KBM-7 (cell line): ENCODE measurements around the gene CLK4.

Experiments used
- DNase-seq: peaks from one replicate; pipeline ENCODE4 v3.0.0-alpha.2; 2015
- in situ Hi-C: fragments of 300-500 bp; cut with MboI; formaldehyde crosslinking; loops from 2 replicates; pipeline ENCODE4 v1.14.3; 2020; ENCODE audit warnings: low sequenced_read_pairs, low pct_unique_long_range_greater_than_20kb, mixed read lengths

CLK4 gene

DNA sequence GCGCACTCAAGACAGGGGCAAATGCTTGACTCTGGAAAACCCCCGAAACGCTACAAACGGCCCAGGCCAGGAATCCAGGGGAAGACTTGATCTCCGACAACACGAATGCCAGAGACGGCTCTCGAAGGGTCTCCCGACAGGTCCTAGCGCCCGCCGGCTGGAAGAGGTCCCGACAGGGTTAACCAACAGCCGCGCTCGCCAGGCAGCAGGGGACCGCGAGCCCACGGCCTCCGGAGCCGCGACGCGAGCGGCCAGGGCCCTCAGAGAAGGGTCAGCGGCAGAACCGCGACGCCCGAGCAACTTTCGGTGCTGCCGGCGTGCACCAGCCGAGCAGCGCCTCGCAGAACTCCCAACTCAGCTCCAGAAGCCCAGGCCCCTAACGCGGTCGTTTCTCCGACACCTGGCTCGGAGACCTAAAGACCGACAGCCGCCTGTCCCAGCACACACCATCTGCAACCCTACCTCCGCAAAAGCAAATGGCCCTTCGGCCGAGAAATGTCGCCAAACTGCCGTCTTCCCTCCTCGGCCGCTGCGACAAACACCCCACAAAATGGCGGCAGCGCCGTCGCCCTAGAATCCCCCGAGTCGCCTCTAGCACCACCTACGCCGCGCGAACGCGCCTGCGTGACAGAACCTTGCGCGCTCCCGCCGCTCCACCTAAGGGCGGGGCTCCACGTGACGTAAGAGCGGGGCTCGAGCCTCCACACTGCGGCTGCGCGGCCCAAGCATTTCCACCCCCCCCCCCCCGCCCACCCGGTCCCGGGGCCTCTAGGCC, at the start of gene CLK4:
TSS of gene CLK4 (minus strand) at position 567 of the 775 bp plus-strand sequence. CDS start 3,634 bp downstream, outside the sequence.
- in situ Hi-C loops: no loop called here
- peak; percentile 91 for DNase-seq

DNA sequence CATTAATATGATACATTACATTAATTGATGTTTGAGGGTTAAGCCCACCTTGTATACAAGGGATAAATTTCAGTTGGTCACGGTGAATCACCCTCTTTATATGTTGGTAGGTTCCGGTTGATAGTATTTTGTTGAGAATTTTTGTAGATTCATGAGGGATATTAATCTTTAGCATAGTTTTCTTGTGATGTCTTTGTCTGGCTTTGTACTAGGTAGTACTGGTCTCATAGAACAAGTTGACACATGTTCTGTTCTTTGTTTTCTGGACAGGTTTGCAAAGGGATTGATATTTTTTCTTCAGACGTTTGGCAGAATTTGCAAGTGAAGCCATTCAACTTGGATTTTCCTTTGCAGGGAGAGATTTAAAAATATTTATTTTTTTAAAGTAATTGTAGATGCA, 49.1 kb upstream of the CLK4 start:
- in situ Hi-C loops: no loop called here
- DNase-seq: no peak

DNA sequence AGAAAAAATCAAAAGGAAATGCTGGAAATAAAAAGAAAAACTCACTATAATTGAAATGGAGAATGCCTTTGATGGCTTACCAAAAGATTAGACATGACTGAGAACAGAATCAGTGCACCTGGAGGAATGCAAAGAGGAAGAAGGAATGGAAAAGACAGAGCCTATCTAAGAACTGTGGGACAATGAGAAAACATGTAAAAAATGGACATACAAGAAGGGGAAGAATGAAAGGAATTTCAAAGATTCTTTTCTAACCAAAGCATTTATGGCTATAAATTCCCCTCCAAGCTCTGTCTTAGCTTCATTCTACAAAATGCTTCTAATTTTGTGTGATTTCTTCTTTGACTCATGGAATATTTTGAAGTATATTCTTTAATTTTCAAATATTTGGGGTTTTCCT, 47.5 kb upstream of the CLK4 start:
- in situ Hi-C loops: no loop called here
- DNase-seq: no peak

DNA sequence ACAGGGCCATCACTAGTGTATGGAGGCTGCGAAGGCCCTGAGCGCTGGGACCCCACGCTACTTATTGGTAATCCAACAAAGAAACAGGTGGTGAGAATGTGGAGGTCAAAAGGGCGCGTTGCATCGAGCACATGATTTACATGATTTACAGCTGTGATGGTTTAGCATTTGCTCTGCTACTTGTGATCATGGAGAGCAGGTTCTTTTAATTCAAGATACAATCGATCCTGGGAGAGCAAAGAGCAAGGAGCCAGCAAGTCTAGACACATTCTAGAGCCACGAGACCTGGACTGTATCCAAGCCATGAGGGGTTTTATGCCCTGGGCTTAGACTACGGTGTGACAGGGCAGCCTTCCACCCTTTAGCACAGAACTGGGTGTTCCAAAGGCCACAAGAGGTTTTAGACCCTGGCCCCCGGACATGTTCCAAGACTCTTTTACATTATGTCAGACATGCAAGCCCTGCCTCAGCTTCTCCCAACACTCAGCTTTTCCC, 47.0 kb upstream of the CLK4 start:
- in situ Hi-C loops: no loop called here

DNA sequence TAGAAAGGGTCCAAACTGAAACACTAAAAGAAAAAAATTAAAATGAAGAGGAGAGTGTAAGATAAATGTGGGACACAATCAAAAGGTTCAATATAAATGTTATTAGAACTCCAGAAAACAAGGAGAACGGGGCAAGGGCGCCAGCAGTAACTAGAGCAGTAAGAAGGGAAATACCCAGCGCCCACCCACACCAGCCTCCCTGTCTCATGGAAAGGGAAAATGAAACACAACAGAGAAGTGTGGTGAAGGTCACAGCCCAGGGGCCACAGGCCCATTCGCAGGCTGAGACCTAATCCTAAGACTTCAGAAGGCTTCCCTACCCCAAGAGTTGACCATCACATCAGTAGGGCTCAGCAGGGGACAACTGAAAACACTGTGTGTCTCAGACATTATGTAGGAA, 45.8 kb upstream of the CLK4 start:
- no peak for DNase-seq
- in situ Hi-C loops: no loop called here

More for the DNA sequence above, 47.0 kb upstream of the CLK4 start:
- DNase-seq: no peak

DNA sequence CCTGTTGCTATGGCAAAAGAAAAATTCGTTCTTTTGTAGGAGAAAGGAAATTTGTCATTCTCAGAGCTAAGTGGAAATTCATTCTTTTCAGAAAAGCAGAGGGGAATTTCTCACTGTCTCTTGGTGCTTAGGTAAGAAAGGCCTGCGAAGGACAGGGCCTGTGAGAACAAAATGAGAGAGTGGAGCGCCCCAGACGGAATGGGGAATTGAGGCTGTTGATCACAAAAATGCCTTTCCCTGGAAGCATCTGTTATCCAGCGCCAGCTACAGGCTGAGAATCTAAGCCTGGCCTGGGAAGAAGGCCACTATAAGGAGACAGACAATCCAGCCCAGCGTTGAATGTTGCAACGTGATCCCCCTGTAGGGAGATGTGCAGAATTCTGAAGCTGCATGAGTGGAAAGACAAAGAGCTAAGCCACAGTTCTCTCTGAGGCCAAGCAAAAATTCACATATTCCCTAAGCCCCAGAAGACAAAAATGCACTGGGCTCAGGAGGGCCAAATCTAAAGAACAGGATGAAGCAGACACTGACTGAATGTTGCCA, 44.8 kb upstream of the CLK4 start:
- in situ Hi-C loops: no loop called here
- no peak for DNase-seq

DNA sequence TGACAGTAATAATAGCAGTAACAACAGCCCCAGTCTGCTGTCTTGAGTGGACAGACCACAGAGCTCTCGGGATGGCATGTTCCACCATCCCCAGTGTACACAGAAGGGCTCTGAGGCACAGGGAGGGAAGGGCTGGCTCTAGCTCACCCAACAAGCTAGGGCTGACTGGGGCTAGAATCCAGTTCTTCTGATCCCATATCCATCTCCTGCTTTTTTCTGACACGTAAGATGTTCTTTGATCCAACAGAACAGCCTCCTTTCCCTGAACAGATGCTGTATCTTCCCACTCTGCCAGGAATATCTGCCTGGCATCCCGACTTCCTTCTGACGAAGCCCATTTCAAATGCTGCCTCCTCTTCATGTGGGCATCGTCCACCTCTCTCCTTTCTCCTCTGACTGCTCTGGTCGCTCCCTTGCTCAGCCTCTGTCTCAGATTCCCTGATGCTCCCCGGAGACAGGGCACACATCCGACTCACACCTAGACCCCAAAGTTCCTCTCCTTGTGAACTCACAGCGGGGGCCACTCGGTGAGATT, 43.6 kb upstream of the CLK4 start:
- DNase-seq: no peak
- in situ Hi-C loops: no loop called here

DNA sequence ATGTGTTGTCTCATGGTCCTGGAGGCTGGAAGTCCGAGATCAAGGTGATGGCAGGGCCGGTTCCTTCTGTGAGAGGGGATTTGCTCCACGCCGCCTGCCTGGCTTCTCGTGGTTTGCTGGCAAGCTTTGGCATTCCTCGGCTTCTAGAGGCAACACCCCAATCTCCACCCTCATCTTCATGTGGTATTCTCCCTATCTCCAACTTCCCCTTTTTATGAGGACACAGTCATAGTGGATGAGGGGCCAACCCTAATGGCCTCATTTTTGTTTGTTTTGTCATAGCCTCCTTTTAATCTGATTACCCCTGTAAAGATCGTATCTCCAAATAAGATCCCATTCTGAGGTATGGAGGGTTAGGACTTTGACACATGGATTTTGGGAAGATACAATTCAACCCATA, 41.7 kb upstream of the CLK4 start:
- DNase-seq: peak; percentile 61

DNA sequence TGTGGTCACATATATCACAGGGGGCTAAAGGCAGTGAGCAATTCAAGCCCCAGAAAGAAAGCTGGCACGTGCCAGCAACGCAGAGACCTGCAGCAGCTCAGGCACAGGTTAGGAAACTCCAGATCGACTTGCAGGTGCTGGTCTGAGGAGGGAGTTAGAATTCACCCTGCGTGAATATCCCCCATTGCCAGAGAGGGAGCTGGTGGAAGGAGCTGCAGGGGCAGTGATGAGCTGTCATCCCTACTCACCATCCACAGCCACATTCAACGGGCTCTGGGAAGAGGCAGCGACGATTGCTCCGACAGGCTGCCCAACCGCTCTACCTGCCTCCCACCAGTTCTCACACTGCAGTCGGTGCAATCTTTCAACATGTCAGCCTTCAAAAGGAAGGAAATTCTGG, 40.8 kb upstream of the CLK4 start:
- in situ Hi-C loops: no loop called here

More for the DNA sequence above, 41.7 kb upstream of the CLK4 start:
- in situ Hi-C loops: no loop called here

DNA sequence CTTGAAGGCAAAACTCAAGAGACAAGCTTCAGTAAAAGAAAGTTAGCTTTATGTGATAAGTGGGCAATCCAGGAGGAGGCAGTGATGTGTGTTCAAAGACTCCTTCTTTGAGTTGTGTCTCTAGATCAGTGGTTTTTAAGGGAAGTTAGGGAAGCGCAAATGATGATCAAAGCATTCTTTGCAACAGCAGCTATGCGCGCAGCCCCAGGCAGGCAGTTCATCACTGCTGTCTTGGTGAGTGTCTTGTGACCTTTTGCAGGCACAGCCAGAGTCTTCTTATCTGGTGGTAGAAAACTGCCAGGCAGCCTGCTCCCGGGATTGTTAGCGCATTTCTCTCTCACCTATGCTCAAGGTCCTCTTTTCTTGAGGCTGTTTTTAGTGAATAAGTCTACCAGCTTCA, 40.3 kb upstream of the CLK4 start:
- no peak for DNase-seq
- in situ Hi-C loops: no loop called here

More for the DNA sequence above, 40.8 kb upstream of the CLK4 start:
- DNase-seq: no peak

DNA sequence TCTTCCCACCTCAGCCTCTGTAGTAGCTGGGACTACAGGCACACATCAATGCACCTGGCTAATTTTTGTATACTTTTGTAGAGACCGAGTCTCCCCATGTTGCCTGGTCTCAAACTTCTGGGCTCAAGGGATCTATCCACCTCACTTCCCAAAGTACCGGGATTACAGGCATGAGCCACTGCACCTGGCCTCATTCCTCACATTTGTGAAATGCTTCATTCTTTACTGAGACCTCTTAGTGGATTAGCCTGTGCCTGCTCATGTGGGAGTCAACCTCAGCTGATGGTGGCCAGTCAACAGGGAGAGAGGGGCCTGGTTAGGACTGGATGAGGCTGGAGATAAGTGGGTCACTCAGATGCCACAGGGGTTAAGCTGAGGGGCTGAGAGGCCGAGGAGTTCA, 37.3 kb upstream of the CLK4 start:
- in situ Hi-C loops: no loop called here

DNA sequence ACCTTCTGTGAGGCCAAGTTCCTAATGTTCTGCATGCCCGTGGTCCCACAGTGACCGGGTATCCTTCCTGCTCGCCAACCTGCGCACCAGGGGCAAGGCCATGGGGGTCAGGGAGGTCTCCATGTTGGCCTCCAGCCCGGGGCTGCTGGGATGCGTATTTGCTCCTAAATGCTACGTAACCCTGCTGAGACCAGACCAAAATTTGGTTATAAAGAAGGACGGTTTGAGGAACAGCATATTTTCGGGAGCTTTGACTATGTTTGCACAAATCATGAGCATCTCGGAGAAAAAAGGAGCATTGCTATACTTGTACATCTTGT, 35.7 kb upstream of the CLK4 start:
- no peak for DNase-seq
- in situ Hi-C loops: no loop called here

More for the DNA sequence above, 37.3 kb upstream of the CLK4 start:
- no peak for DNase-seq

DNA sequence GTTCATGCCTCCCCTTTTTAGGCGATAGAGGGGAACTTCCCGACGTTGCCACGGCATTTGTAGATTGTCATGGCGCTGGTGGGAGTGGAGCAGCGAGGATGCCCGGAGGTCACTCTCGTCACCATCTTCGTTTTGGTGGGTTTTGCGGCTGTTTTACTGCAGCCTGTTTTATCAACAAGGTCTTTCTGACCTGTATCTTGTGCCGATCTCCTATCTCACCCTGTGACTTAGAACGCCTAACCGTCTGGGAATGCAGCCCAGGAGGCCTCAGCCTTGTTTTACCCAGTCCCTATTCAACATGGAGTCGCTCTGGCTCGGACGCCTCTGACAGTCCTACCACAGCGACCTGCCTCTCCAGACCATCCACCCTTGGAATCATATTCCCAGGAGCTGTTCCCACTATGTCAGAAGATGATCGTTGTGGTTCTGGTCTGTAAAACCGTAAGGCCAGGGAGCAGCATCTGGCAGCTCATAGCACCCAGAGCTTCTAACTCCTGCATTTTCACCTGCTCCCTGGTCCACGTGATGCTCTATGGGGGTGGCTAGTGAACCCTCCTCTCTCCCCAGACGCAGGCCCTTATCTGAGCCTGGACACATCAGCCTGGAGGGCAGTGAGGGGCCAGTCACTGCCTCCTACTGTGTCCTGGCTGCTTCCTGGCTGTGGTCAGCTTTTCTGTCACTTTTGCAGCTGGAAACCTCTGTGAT, 35.1 kb upstream of the CLK4 start:
- no peak for DNase-seq
- in situ Hi-C loops: no loop called here

DNA sequence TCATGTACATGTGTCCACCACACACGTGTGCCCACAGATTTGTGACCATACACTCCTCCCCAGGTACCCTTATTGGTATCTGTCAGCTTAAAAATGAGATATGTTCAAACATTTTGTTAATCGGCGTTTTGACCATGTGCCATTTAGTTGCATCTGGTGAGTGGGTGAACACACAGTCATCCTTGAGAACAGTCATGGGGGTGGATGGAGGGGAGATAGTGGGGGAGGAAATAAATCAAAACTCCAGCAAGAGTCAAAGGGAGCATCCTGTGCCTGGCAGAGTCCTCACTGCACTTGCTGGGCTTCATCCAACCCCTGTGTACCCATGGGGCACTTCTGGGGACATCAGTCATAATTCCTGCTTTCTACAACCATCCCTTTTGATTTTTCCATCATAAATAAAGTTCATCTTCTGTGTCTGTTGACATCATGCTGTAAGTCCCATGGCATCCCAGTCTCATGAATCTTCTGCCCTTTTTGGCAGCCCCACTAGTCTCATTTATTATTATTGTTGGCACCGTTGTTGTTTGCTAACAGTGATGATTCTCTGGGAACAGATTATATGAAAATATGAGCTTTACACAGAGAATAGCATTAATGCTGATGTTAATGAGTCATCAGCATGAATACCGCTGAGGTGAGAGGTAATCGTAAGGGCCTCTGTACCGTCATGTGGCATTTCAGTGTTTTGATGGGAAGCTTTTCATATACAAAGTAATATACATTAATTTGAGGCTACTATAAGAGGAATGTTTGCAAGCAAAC, 24.4 kb upstream of the CLK4 start:
- no peak for DNase-seq
- in situ Hi-C loops: no loop called here

DNA sequence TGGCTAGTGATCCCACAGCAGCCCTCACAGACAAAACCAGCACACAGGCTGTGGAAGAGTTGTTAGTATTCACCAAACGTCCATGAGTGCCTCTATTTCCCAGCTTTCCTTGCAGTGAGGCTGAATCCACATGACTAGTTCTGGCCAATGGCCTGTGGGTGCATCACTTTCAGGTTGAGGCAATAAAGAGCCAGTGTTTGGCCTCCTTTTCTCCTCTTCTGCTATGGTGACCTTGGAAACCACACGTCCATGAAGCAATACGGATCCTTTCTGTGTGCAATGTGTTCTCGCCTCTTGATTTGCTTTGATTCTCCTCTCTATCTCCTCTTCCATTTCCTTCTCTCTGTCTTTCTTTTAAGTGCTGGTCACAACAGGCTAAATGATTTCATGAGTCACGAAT, 23.4 kb upstream of the CLK4 start:
- in situ Hi-C loops: no loop called here
- DNase-seq: no peak

DNA sequence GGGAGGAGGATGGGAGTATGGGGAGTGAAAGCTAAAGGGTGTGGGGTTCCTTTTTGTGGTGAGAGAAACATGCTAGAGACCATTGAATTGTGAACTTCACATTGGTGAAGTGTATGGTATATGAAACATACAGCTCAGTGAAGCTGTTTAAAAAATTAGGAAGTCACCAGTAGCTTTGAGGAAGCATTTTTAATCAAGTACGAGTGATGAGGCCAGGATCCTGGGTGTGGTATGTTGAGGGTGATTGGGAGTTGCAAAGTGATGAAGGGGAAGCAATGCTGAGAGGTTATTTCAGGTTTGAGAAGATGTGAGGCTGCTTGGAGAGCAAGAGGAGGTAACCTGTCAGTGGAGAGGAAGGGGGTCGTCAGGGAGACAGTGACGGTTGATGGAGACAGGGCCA, 22.7 kb upstream of the CLK4 start:
- DNase-seq: no peak
- in situ Hi-C loops: no loop called here

DNA sequence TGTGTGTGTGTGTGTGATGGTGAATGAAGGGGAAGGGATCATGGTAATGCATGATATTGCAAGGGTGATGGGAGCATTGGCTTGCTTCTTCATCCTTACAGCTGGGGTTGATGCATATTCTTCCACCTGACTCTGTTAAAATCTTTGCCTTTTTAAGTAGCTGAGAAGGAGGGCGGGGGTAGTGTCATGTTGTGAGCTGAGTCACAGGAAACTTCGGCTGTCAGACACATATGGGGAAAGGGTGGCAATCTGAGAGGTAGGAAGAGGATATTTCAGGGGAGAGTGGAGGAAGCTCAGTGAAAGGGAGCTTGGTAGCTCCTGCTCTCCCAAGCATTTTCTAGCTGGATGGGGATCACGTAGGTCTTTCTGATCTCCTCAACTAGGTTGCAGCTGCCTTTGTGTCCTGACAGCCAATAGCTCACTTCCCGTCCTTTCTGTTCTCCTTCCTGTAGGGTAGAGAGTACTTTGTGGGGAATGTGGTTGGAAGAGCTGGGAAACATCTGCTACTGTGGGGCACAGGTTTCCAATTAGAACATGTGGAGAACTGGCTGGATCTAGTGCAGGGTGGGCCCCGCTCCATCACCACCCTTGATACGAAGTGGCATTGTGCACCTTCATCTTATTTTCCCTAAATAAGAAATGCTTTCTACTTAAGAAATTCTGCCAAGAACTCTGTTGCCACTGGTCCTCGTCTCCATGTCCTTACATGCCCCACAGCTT, 18.1 kb upstream of the CLK4 start:
- no peak for DNase-seq
- in situ Hi-C loops: no loop called here

DNA sequence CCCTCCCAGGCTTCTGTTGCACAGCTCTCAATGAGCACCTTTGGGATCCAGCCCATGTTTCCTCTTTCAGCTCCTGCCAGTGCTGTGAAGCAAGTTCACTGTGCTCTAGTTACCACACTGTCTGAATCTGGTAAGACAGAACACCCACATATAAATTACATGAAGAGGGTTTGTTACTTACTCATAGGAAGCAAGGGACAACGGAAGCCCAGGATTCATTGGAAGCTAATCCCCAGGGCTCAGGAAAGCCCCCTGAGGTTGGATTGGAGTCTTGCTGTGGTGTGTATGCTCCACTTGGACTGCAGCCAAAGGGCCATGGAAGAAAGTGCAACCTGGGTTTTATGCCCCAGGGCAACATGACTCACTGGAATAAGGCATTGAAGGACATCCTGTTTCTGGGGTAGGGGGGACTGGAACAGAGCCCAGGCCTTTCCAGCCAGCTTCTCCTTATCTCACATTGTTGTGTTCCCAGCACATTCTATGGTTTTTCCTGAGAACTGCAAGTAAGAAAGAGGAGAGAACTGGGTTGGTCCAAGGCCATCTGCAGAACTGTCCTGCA, 15.6 kb upstream of the CLK4 start:
- in situ Hi-C loops: no loop called here

DNA sequence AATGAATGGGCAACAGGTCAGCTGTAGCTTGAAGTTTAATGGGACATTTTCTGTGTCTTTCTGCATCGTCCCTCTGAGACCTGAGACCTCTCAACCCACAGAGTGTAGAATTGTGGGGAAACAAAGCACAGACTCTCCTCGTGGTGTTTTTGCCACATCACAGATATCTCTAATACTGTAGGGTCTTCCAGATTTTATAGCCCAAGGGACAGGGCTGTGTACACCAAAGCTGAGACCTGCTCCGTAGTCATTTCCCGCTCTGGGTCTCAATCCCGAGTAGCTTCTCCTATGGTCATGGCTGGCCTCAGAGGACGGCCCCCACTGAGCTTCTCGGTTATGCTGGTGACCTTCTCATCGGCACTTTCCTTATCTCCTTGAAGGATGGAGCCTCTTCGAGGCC, 14.9 kb upstream of the CLK4 start:
- in situ Hi-C loops: no loop called here
- no peak for DNase-seq

More for the DNA sequence above, 15.6 kb upstream of the CLK4 start:
- DNase-seq: no peak
